H54 (cell line): Measurements from ENCODE around the gene ITPR3.

Experiments used
- DNase-seq: peaks from one replicate; pipeline ENCODE4 v3.0.0; 2011; ENCODE audit warnings: low spot score, mixed read lengths; ENCODE audit not compliant: insufficient read length
- FAIRE-seq: peaks from 3 replicates; lab custom pipeline; 2011; peaks lifted over from hg19 to GRCh38; lab: Jason Lieb, UNC
- POLR2A ChIP-seq: IDR thresholded peaks from 2 replicates; pipeline ENCODE4 v1.6.1; 2011; ENCODE audit warnings: low read depth, mild to moderate bottlenecking, low read length

ITPR3 gene

GRCh38 chr6:33733709-33734007 is 112.5 kb downstream of the ITPR3 start:
- no peak for DNase-seq
- no peak for TF ChIP-seq POLR2A
- FAIRE-seq, result no peak

GRCh38 chr6:33735216-33735615 is 114.1 kb downstream of the ITPR3 start:
- FAIRE-seq (no peak), DNase-seq (no peak)
- no peak for TF ChIP-seq POLR2A

- FAIRE-seq, result no peak
- DNase-seq, result no peak
- no peak for TF ChIP-seq POLR2A
These were observed 116.3 kb downstream of the ITPR3 start for GRCh38 chr6:33737267-33738026.

- FAIRE-seq, result no peak
- no peak for DNase-seq
- no peak for TF ChIP-seq POLR2A
These were observed 117.0 kb downstream of the ITPR3 start for GRCh38 chr6:33738153-33738552.

GRCh38 chr6:33738879-33739278 is 117.8 kb downstream of the ITPR3 start:
- FAIRE-seq (no peak), DNase-seq (no peak)
- TF ChIP-seq POLR2A, result no peak

- FAIRE-seq, result no peak
- no peak for DNase-seq
- TF ChIP-seq POLR2A, result no peak
These were observed 118.4 kb downstream of the ITPR3 start for GRCh38 chr6:33739571-33739970.

- DNase-seq (no peak), FAIRE-seq (no peak)
- TF ChIP-seq POLR2A, result no peak
These were observed 119.1 kb downstream of the ITPR3 start for GRCh38 chr6:33740204-33740608.

- DNase-seq (no peak), FAIRE-seq (no peak)
- TF ChIP-seq POLR2A, result no peak
These were observed 119.7 kb downstream of the ITPR3 start for GRCh38 chr6:33740794-33741193.

- FAIRE-seq, result no peak
These were observed 121.0 kb downstream of the ITPR3 start for GRCh38 chr6:33742092-33742491.

GRCh38 chr6:33742837-33743236 is 121.7 kb downstream of the ITPR3 start:
- DNase-seq (no peak), FAIRE-seq (no peak)
- no peak for TF ChIP-seq POLR2A

More at GRCh38 chr6:33742092-33742491, 121.0 kb downstream of the ITPR3 start:
- DNase-seq, result peak; percentile 24
- TF ChIP-seq POLR2A, result no peak

- no peak for TF ChIP-seq POLR2A
- FAIRE-seq, result peak; percentile 62
- DNase-seq, result peak; percentile 78
These were observed 123.1 kb downstream of the ITPR3 start for GRCh38 chr6:33744001-33744848.

- no peak for TF ChIP-seq POLR2A
- no peak for DNase-seq
- no peak for FAIRE-seq
These were observed 123.9 kb downstream of the ITPR3 start for GRCh38 chr6:33744895-33745546.

- TF ChIP-seq POLR2A, result no peak
- no peak for DNase-seq
- FAIRE-seq, result no peak
These were observed 124.4 kb downstream of the ITPR3 start for GRCh38 chr6:33745548-33745947.
